ENCODE results near the gene P3H2.
"Not testable (repeated sequence)": the region's sequence is repeated elsewhere in the genome, so short reads cannot be mapped to it uniquely, and the experiment has no call there.

The P3H2 gene

DNA sequence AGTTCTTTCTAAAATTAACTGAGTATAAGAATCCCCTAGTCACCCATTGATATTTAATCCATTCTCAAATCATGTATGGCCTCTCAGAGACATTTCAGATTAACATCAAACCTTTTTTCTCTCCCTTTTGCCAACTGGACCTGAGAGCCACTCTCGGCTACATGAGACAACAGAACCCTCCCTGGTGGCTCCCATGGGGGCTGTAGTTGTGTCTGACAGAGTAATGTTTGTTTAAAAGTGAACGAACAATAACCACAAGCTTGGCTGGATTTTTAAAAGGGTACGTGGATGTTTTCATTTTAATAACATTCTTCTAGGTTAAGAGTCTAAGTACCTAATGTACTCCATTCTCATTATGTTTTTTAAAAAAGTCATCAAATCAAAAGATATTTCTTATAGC, 37.1 kb downstream of the P3H2 start:
- DNase-seq: no peak

DNA sequence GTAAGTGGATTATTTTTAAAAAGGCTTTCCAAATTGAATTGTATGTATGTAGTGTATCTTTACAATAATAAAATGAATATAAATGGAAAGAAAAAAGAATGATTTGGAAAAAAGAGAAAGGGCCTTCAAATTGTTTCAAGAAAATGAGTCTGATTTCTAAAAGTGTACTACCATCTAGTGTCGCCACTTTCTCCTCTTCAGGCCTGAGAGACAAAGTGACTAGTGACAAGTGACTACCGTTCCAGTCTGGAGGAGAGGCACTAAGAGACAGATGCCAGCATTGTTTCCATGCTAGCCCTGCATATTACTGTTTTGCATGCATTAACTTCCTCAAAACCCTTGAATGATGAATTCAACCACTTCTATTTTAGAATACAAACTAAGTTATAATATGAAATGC, 39.3 kb downstream of the P3H2 start:
- DNase-seq: no peak

DNA sequence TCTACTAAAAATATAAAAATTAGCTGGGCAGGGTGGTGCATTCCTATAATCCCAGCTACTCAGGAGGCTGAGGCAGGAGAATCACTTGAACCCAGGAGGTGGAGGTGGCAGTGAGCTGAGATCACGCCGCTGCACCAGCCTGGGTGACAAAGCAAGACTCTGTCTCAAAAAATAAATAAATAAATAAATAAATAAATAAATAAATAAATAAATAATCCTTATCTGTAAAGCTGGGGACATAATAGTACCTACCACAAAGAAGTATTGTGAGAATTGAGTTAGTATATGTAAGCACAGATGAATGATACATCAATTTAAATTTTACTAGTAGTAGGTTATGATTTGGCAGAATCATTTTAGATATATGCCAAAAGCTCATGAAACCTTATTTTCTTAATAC, 41.5 kb downstream of the P3H2 start:
- not testable (repeated sequence) for DNase-seq

DNA sequence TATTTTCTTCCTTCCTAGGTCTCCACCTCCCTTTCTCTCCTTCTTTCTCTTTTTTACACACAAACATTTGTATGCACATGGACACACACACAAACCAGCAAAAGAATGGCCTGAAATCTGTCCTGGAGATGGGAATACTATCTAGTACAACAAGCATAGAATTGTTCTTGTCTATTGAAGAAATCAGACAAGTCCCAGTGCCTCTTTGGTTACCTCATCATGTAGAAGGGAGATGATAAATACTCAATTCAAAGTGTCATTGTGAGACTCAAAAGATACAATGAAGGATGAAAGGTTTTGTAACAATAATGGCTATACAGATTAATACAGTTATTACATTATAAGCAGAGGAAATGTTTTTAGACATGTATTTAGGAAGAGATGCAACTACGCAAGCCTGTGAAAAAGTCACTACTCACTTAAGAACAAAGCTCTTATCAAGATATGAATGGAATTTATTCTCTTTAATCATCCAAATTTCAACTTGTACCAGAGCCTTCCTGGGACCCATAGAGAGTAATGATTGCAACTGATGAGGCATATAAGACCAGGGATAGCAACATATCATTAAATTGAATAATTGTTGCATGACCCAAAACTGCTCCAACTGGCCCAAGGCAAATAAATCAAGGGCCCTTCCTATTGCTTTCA, 43.2 kb downstream of the P3H2 start:
- no peak for DNase-seq

DNA sequence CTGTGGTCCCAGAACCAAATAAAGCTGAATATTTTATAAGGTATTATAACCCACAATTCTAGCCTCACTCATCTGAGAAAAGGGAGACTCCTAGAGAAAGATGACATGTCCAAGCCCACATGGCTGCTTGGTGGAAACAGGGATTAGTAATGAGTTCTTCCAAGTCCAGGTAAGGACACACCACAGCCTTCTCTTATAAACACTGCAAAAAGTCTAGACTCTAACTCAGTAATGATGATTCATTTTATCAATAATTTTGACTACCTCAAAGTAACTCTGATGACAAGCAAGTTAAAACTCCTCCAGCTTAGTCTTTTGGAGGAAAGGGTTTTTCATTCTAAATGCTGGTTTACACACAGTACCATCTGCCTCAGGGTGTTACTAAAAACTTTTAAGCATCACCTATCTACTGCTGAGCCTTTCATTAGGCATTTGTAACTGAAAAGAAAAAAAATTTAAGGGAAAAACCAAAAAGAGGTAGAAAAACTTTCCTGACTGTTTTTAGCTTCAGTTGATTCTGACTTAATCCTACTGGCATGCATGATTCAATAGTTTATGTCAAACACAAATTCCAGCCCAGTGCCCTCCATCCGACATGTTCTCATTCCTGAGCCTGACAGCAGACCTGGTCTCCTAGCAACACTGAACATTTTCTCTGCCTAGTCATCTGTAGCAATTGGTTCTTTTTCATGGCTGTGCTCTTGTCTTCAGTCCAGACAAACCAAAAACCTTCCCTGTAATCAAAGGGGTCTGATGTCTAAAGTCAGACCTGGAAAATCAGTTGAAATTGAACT, 43.9 kb downstream of the P3H2 start:
- DNase-seq: no peak

DNA sequence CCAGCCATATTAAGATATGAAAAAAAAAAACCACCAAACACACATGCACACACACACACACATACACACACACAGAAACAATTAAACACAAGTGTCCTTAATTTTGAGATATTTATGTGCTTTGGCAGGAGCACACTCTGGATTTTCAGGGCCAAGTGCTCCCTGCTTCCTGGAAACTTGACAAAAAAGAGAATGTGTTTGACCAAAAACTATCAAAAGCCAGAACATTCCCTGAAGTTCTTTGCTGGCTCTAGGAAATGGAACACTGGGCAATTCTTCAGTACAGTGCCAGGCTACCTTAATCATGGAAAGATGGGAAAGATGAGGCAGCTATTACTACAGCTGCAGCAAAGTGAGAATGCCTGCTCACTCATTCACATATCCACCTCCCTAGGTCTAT, 44.6 kb downstream of the P3H2 start:
- DNase-seq: no peak

DNA sequence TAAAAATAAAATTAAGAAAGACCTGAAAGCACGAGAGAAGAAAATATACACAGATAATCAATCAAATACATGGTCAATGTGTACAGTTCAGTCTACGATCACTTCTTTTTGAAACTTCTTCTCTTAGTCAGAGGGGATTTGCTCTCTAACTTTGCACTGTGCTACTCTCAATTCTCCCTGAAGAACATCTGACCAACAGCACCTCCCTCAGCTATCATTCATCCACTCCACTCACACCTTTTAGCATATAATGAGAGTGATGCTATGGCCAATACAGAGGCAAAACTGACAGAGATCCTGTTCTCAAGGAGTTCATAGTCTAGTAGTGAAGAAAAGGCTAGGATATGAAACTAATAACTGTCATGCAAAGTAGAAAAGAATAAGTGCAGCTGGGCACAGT, 45.9 kb downstream of the P3H2 start:
- no peak for DNase-seq

DNA sequence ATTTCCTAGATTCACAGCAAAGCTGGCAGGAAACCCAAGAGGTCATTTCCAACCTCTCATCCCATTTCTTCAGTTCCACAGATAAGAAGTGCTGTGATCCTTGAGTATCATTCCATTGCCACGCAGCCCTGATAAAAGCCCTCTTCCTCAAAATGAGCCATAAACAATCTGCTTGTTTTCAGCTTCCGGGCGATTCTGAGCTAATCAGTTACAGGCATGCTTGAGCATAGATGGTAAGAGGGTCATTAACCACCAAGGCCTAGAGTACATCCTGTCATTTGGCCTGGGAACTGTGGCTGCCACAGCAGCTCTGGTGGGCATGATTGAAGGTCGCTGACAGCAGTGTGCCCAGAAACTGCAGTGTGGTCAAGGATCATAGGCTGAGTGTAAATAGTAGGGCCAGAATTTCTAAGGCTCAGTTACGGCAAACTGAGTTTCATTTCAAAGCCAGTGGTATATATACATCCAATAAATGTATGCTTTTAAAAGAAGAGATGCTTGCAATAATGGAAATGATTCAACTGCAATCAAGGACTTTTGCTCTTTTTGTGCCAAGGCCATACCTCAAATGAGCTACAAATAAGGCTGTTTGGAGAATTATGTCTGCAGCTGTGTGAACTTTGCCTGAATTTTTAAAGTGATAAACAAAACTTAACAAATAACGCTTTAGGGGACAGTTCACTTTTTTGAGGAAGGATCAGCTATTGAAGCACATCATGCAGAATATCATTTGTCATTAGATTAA, 47.3 kb downstream of the P3H2 start:
- no peak for DNase-seq

DNA sequence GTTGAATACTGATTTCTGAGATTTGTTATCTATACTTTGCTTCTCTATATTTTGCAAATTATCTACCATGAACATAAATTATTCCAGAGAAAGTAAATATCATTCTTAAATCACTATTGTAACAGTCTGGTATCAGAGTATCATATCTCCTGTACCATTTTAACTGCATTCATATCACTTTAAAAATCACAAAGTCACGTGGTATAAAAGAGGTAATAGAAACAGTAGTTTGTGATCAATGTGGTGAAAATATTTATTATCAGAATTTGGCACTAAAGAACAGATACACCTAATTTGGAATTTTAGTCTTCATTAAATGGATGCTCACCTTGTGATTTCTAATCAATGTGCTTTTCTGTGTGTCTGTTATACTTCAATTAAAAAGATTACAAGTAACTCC, 47.8 kb downstream of the P3H2 start:
- no peak for DNase-seq

DNA sequence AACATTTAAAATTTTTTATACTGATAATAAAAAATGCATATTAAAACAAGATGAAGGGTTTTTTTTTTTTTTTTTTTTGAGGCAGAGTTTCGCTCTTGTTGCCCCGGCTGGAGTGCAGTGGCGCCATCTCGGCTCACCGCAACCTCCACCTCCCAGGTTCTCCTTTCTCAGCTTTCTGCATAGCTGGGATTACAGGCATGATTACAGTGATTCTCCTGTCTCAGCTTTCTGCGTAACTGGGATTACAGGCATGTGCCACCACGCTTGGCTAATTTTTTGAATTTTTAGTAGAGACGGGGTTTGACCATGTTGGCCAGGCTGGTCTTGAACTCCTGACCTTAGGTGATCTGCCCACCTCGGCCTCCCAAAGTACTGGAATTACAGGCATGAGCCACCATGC, 48.8 kb downstream of the P3H2 start:
- not testable (repeated sequence) for DNase-seq

DNA sequence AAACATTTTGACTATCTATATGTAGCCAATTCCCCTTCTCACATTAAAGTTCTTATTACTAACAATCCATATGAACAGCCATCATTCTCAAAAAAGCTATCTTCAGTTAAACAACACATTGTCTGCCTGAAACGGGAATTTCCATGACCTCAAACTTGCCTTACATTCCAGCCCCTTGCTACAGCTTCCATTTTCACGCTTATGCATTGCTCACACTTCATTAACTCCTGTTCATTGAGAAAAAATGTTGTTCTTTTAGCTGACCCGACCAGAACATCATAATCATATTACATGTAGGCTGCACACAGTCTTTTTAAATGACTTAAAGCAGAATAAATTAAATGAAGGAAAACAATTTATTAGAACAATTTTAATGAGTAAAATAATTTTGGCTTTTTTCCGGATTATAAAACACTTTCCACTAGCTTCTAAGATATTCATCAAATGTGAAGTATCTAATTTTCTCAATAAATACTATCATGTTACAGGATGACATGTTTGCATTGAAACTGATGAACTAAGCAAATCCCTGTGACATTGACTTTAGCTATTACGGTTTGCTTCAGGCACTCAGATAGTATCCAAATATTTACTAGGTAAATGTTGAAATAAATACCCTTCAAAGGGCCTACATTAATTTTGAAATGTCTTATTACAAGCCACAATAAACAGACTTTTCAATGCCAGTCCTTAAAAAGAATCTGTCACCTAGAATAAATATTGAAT, 49.9 kb downstream of the P3H2 start:
- no peak for DNase-seq

DNA sequence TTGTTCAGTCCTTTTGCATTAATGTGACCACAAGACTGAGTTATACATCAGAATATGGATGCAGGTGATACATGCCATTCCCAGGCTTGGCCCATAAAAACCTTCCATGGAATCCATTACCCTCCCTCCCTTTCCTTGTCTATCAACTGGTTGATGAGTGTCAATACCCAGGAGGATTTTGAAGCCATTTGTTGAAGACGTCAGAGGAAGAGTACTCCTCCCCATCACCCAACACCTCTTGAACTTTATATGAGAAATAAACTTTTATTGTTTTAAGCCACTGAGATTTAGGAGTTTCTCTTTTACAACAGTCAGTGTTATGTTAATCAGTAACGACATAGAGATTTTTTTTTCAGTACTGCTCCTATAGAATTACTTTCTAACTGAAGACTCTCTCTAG, 55.5 kb downstream of the P3H2 start:
- no peak for DNase-seq

DNA sequence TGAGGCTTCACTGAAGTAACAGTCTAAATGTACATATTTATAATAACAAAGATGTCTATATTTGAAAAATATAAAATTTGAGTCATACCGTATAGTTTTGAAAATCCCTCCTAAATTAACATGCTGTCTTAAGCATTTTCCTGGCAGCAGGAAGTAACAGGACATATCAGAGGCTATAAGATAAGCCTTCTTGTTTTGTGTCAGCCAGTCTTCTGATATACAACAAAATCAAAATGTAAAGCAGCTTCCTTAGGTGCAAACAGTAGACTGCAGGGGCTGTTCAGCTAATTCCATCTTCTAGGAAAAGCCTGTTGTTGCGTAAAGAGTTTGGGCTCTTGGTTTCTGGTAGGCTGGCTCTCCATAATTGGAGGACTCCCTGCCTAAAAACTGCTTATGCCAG, 56.0 kb downstream of the P3H2 start:
- no peak for DNase-seq

DNA sequence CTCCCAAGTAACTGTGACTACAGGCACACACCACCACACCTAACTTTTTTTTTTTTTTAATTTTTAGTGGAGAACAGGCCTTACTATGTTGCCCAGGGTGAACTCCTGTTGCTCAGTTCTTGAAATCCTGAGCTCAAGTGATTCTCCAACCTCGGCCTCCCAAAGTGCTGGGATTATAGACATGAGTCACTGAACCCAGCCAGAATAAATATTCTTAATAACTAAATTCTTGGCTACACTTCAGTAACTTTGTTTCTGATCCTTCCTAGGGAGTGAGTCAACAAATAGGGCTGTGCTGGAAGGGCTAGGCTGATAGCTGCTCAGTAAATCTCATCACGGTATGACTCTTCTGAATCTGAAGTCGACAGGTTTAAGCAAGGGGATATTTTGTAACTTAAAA, 56.6 kb downstream of the P3H2 start:
- DNase-seq: no peak

DNA sequence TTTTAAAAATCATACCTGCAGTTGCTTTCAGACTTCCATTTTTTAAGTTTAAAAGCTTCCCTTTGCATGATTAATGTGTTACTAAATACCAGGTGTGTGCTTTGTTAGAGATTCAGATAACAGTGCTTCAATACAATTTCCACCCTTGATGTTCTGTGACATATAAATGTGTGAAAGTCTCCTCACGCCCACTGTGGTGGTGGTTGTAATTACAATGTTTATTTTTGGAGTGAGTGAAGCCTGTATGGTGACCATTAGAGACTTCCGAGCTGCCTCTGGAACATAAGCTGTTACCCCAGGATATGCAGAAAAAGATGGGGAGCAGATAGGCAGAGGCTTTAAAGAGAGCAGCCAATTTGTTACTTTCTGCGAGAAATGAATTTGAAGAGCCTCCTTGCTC, 57.2 kb downstream of the P3H2 start:
- no peak for DNase-seq

DNA sequence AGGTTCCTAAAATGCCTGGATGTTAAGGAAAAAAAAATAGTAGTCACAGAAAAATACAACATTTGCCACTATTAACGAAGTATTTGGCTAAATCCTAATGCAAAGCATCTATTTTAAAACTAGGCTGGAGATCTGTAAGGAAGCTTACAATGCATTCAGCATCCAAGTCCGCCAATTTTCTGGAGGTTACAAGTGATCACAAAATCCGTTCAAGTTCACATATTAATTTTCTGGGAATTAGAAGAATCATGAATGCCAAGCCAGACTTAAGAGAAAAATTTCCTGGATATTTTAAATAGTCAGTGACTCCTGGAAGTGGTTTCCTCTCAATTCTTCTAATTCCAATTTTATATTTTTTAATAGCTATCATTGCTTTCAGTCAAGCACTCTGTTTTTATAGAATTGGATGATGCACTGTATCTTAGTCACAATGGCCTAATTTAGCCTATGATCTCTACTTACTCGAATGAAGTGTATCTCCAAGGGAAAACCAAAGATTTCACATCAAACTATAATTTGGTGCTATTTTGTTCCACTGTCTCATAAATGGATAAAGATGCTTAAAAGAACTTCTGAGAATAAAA, 60.4 kb downstream of the P3H2 start:
- no peak for DNase-seq

DNA sequence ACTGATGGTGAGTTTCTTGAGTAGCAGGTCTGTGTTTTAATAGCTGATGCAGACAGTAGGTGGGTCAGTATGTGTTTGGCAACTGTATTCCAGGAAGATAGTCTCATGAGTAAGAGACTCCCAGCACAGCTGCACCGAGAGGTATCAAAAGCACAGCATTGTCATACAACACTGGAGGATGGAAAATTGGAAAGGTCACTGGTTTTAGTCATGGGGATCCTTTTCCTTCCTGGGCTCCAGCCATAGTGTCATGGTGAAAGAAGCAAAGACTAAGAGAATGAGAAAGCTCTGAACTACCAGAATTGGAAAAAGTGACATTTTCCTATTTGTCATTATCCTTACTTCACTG, 61.5 kb downstream of the P3H2 start:
- DNase-seq: no peak

DNA sequence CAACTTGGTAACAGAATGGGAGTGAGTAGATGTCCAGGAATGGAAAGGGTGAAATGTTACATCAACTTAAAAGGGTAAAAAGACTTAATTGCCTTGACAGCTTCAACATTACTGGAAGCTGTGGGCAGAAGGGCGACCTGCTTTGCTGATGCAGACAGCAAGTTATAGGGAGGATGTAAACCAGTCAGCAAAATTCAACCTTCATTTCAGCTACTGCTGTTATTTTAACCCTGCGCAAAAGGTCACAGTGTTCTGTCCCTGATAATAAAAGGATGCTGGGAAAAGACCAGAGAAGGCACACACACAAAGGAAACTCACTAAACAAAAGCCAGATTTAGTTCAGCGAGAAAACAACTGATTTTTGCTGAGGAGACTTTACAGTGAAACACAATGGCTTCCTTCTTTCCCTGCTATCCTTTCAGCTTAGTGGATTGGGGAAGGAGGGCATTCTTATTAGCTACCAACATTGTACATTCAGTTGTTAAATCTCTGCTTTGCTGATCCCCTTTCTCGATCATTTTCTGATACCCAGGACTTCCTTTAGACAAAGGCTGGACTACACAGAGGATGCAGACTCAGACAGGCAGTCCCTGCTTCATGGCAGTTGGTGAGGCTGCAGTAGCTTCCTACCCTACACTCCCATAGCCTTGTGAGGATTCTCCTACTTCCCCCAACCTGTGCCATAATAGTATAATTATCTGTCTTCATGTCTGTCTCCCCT, 62.0 kb downstream of the P3H2 start:
- no peak for DNase-seq

DNA sequence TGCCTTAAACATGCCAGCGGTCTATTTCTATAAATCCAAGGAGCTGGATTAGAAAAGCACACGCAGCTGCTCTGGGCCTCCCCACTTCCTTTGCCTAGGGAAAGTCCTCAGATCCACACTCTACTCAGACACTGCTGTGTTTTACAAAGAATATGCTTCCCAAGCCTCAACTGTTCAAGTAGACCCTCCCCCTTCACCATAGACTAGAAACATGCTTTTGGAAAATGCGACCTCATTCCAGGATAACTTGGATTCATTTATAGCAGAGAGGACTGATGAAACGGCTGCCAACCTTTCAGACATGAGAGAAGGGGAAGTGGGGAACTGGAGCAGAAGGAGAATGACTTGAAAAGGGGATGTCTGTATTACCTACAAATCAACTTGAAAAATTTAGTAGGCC, 64.0 kb downstream of the P3H2 start:
- no peak for DNase-seq

DNA sequence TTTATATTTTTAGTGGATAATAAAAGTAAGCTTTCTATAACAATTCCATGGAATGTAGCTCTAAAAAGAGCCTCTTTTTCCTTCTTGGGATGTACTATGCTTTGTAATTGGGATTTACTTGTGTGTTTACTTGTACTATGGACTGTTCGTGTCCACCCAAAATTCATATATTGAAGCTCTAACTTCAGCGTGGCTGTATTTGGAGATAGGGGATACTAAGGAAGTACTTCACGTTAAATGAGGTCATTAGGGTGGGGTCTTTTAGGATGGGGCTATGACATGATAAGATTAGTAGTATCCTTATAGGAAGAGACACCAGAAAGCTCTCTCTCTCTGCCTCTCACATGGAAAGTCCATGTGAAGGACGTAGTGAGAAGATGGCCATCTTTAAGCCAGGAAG, 64.9 kb downstream of the P3H2 start:
- no peak for DNase-seq

DNA sequence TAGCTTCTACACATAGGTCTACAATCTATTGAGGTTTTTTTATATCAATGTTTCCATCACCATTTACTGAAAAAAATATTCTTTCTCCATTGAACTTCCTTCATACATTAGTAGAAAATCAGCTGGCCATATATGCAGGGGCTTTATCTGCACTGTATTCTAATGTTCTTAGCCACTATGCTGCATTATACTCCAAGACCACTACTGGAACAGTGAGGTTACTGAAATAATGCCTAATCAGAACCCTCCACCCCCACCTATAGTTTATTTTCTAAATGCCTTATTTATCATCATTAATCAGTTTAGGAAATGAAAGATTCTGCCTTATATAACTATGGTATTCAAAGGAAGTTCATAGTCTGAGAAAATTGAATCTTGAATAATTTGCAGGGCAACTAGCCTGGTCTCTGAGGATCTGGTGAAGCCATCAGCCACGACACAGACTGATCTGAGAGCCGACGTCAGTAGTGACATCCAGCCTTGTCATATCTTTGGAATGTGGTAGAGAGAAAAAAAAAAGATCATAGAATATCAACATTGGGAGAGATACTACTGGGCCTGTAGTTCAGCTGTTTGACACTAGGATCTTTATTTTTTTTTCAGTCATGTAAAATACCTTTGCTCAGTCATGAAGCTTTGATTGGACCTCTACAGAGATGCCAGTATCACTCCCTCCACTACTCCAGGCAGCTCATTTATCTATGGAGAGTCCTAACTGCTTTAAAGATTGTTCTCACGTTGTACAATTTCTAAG, 66.6 kb downstream of the P3H2 start:
- no peak for DNase-seq

DNA sequence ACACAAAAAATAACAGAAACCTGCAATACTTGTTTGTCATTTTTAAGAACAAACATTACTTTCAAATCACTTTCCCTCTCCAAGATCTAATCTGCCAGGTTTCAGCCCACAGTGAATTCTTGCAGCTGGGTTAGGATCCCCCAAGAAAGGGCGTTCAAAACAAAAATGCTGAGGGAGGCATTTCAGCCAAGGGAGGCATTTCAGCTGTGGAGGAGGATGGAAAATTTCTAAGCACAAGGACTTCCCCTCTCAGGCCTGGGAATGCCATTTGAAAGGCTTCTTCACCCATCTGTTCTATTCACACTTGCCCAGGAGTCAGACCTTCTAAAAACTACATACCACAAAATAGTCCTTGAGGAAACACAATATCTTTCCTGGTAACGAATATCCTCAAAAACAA, 69.1 kb downstream of the P3H2 start:
- DNase-seq: no peak
